ENCODE data around the gene NR3C1.

- no peak for TF ChIP-seq POLR2A (IDR thresholded peaks at IDR 0.05)
- TF ChIP-seq, protein P1, sequence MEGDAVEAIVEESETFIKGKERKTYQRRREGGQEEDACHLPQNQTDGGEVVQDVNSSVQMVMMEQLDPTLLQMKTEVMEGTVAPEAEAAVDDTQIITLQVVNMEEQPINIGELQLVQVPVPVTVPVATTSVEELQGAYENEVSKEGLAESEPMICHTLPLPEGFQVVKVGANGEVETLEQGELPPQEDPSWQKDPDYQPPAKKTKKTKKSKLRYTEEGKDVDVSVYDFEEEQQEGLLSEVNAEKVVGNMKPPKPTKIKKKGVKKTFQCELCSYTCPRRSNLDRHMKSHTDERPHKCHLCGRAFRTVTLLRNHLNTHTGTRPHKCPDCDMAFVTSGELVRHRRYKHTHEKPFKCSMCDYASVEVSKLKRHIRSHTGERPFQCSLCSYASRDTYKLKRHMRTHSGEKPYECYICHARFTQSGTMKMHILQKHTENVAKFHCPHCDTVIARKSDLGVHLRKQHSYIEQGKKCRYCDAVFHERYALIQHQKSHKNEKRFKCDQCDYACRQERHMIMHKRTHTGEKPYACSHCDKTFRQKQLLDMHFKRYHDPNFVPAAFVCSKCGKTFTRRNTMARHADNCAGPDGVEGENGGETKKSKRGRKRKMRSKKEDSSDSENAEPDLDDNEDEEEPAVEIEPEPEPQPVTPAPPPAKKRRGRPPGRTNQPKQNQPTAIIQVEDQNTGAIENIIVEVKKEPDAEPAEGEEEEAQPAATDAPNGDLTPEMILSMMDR (IDR thresholded peaks at IDR 0.05) = no peak
Measured at GRCh38 chr5:143352691-143353090, 50.8 kb downstream of the NR3C1 start.

All from uterus (tissue), 2 donors.